PC-3 (cell line): Measurements from ENCODE around the gene ZFP36L1. TPM values are rescaled to one million over a fixed set of nuclear protein-coding genes. Genes with fewer than 3 reads are reported as not detected.

ENCODE experiments used
- ATAC-seq: fragments of 200-7000 bp; cut with Tn5 transposase; 2 replicates; pipeline ENCODE4 v1.9.1; 2020; ENCODE audit warnings: mild to moderate bottlenecking, moderate library complexity
- BruUV-seq: library from RNA; stranded (reverse); fragments of 400-500 nt; replicated peaks from 2 replicates; lab custom pipeline; 2021; lab: Mats Ljungman, UMichigan
- CTCF ChIA-PET: fragments of 300-600 bp; sonication (Branson Sonifier 250); formaldehyde crosslinking; loops from one replicate; lab custom pipeline; 2022; ENCODE audit warnings: antibody characterized with exemption; lab: Charles Lee
- POLR2A ChIA-PET: fragments of 300-600 bp; sonication (Branson Sonifier 250); formaldehyde crosslinking; loops from one replicate; lab custom pipeline; 2022; ENCODE audit warnings: antibody characterized with exemption; ENCODE audit not compliant: unreplicated experiment; lab: Charles Lee
- DNase-seq: peaks from one replicate; pipeline ENCODE4 v3.0.0-alpha.2; 2015
- H2AFZ ChIP-seq: fragments of 300-600 bp; sonication (generic); 2 replicates; pipeline ENCODE4 v1.6.0; 2016; ENCODE audit warnings: antibody characterized with exemption, low read length
- H3F3A ChIP-seq: fragments of 300-600 bp; sonication (generic); one replicate; pipeline ENCODE4 v1.6.0; 2017; ENCODE audit warnings: antibody characterized with exemption, low read length, control low read depth, mild to moderate bottlenecking; ENCODE audit not compliant: unreplicated experiment
- H3K27ac ChIP-seq: fragments of 300-600 bp; sonication (generic); 2 replicates; pipeline ENCODE4 v1.5.1; 2016; ENCODE audit warnings: mild to moderate bottlenecking, low read length
- H3K27me3 ChIP-seq: fragments of 300-600 bp; sonication (generic); 2 replicates; pipeline ENCODE4 v1.6.1; 2016; ENCODE audit warnings: low read length, mixed read lengths
- H3K36me3 ChIP-seq: fragments of 300-600 bp; sonication (generic); 2 replicates; pipeline ENCODE4 v1.6.1; 2016; ENCODE audit warnings: low read depth, mixed run types, low read length, mixed read lengths
- H3K4me1 ChIP-seq: fragments of 300-600 bp; sonication (generic); 2 replicates; pipeline ENCODE4 v1.5.1; 2016; ENCODE audit warnings: low read length; ENCODE audit not compliant: insufficient read depth
- H3K4me2 ChIP-seq: fragments of 300-600 bp; sonication (generic); 2 replicates; pipeline ENCODE4 v1.6.0; 2016; ENCODE audit warnings: low read length
- H3K4me3 ChIP-seq: fragments of 300-600 bp; sonication (generic); 2 replicates; pipeline ENCODE4 v1.5.1; 2016; ENCODE audit warnings: mild to moderate bottlenecking, low read length, mixed read lengths
- H3K79me2 ChIP-seq: fragments of 300-600 bp; sonication (generic); 2 replicates; pipeline ENCODE4 v1.6.1; 2017; ENCODE audit warnings: low read length, mixed read lengths
- H3K9ac ChIP-seq: fragments of 300-600 bp; sonication (generic); 2 replicates; pipeline ENCODE4 v1.6.0; 2016; ENCODE audit warnings: mild to moderate bottlenecking, low read length
- H3K9me2 ChIP-seq: fragments of 300-600 bp; sonication (generic); replicated peaks from 2 replicates; pipeline ENCODE4 v1.6.1; 2016; ENCODE audit warnings: mixed run types, low read length, mixed read lengths
- H3K9me3 ChIP-seq: fragments of 300-600 bp; sonication (generic); 2 replicates; pipeline ENCODE4 v1.6.1; 2016; ENCODE audit warnings: low read length, mixed read lengths
- H4K20me1 ChIP-seq: fragments of 300-600 bp; sonication (generic); 2 replicates; pipeline ENCODE4 v1.6.1; 2016; ENCODE audit warnings: low read length, mixed read lengths
- CTCF ChIP-seq: fragments of 300-600 bp; sonication (generic); conservative IDR thresholded peaks from 2 replicates; pipeline ENCODE4 v1.5.1; 2017; ENCODE audit warnings: antibody characterized with exemption, low read depth, mild to moderate bottlenecking, low read length
- EZH2 ChIP-seq: fragments of 300-600 bp; sonication (generic); IDR thresholded peaks from one replicate; pipeline ENCODE4 v1.6.1; 2017; ENCODE audit warnings: antibody characterized with exemption, mild to moderate bottlenecking, low read length; ENCODE audit not compliant: unreplicated experiment
- EZH2phosphoT487 ChIP-seq: fragments of 300-600 bp; sonication (generic); IDR thresholded peaks from 2 replicates; pipeline ENCODE4 v1.6.1; 2018; ENCODE audit warnings: mild to moderate bottlenecking, antibody characterized with exemption, low read length, borderline replicate concordance
- intact Hi-C: fragments of 100-400 bp; cut with micrococcal nuclease; formaldehyde crosslinking; loops from 2 replicates; pipeline ENCODE4 v1.9.0; 2023
- total RNA-seq: library from RNA; depleted of rRNA; stranded (reverse); fragments of >200 nt; gene quantifications from 2 replicates; pipeline ENCODE4 v1.2.3, GENCODE V29; 2014

Gene ZFP36L1
- total RNA-seq, 1 experiment from 2014 or later, result 63.1 TPM

- CTCF ChIA-PET, result interaction anchor here (0.5 to 1.0 kb wide), 7 partner anchors 9 to 836 kb away, joined by 3 to 5 read pairs (median 4); no protein-coding TSS in a partner anchor
Measured at GRCh38 chr14:68780358-68781160, 12.3 kb downstream of the ZFP36L1 start.

DNA sequence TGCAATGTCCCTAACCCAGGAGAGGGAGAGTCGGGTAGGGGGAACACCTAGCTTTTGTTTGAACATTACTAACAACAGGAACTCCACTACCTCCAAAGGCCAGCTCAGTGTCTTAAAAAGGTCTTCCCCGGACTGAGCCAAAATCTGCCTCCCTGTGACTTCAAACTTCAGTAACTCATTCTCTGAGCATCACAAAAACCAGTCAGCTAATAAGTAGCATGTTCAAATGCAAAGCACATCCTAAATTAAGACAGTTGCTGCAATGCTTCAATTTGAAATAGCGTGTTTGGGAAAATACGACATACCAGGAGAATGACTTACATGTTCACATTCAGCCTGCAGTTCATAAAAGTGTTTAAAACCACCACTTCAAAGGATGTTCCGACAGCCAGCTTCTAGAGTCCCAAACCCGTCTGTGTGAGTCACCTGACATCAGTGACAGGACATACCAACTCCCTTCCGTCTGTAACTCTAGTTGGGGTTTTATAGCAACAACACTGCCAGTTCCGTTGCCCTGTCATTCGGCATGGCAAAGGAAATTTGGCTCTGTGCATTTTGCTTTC lies 13.0 kb downstream of the ZFP36L1 start:
- peak; percentile 98 for DNase-seq
- H3F3A ChIP-seq, result peaks cover 12% of the 10 kb centered on the region
- 0 out of 2 replicates have a peak overlapping the region, but pooled peaks have one; percentile 27 for H2AFZ ChIP-seq
- TF ChIP-seq CTCF (no peak), EZH2phosphoT487 (no peak), EZH2 (no peak)
- peak; percentile 82 for ATAC-seq
- H3K27me3 ChIP-seq, result no peaks in the 10 kb centered on the region
- POLR2A ChIA-PET, result interaction anchor here (0.6 to 2.4 kb wide), 6 partner anchors 10 to 481 kb away, joined by 3 to 13 read pairs (median 4); partner anchors contain the start of gene ZFP36L1
- no peaks in the 10 kb centered on the region for H3K36me3 ChIP-seq
- TSS peak; percentile 35 for BruUV-seq
- intact Hi-C loops, result loop anchor here (1.0 to 2.0 kb wide), 5 partner anchors 85 to 399 kb away; no protein-coding TSS in a partner anchor
- H3K4me2 ChIP-seq, result peak overlapping the region; percentile 76
- no peaks in the 10 kb centered on the region for H3K9me3 ChIP-seq
- peak overlapping the region; percentile 80 for H3K27ac ChIP-seq
- peak overlapping the region; percentile 28 for H3K9ac ChIP-seq
- no peaks in the 10 kb centered on the region for H3K9me2 ChIP-seq
- peak overlapping the region; percentile 32 for H3K4me3 ChIP-seq
- no peaks in the 10 kb centered on the region for H3K79me2 ChIP-seq
- CTCF ChIA-PET, result interaction anchor here (0.5 to 1.0 kb wide), 9 partner anchors 10 to 836 kb away, joined by 3 to 6 read pairs (median 4); no protein-coding TSS in a partner anchor
- peaks cover 56% of the 10 kb centered on the region for H3K4me1 ChIP-seq
- H4K20me1 ChIP-seq, result no peaks in the 10 kb centered on the region

More at GRCh38 chr14:68780358-68781160, 12.3 kb downstream of the ZFP36L1 start:
- H3K4me2 ChIP-seq, result peak overlapping the region; percentile 76
- H3K4me3 ChIP-seq, result peak overlapping the region; percentile 32
- H3K27ac ChIP-seq, result peak overlapping the region; percentile 80
- H3F3A ChIP-seq, result peaks cover 12% of the 10 kb centered on the region
- no peaks in the 10 kb centered on the region for H3K36me3 ChIP-seq
- POLR2A ChIA-PET, result interaction anchor here (0.6 to 2.4 kb wide), 6 partner anchors 11 to 244 kb away, joined by 3 to 21 read pairs (median 6); partner anchors contain the start of gene ZFP36L1
- H3K9me2 ChIP-seq, result no peaks in the 10 kb centered on the region
- BruUV-seq, result TSS peak; percentile 67
- peaks cover 60% of the 10 kb centered on the region for H3K4me1 ChIP-seq
- H3K79me2 ChIP-seq, result no peaks in the 10 kb centered on the region
- H2AFZ ChIP-seq, result no peak overlapping the region
- H3K9ac ChIP-seq, result peak overlapping the region; percentile 24; the same call in 1 of the 2 replicates
- TF ChIP-seq EZH2, result no peak
- no peak for TF ChIP-seq CTCF
- no peak for TF ChIP-seq EZH2phosphoT487
- no peaks in the 10 kb centered on the region for H3K9me3 ChIP-seq
- no peaks in the 10 kb centered on the region for H3K27me3 ChIP-seq
- intact Hi-C loops, result loop anchor here (1.0 to 2.0 kb wide), 5 partner anchors 85 to 400 kb away; no protein-coding TSS in a partner anchor
- ATAC-seq, result peak; percentile 20
- DNase-seq, result peak; percentile 43
- H4K20me1 ChIP-seq, result no peaks in the 10 kb centered on the region
